ENCODE data around the gene PRKCB. TPM values are rescaled to one million over a fixed set of nuclear protein-coding genes. Genes with fewer than 3 reads are reported as not detected.

The PRKCB gene
- polyA plus RNA-seq, 1 experiment, result not detected

DNA sequence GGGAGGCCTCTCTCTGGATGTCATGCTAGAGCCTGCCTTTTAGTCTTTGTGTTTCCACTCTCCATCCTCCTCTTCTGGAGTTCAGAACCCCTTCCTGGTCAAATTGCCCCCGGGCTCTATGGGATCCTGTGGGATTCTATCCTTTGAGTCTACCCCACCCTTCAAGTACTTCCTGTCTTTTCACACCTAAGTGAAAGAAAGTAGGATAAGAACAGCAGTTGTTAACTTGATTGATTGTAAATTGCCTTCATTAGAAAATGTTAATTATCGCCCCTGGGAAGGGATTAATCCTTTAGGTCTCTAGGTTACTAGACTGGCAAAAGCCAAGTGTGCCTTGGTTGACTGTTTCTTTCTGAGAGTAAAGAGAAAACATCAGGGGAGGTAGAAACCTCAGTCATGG, 30.1 kb downstream of the PRKCB start:
- POLR2A ChIA-PET, result no interaction called here

DNA sequence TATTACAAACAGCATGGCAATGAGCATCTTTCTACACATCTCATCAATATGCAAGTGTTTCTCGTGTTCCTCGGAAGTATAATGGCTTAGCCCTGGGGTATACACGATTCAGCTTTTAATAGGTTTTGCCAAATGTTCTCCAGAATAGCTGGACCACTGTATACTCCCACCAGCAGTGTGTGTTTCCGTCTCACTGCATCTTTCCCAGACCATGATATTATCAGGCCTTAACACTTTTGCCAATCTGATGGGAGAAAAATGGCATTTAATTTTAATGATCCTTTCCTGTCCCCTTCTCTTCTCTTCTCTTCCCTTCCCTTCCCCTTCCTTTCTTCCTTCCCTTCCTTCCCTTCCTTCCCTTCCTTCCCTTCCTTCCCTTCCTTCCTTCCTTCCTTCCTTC, 30.8 kb downstream of the PRKCB start:
- TF ChIP-seq, protein P1, sequence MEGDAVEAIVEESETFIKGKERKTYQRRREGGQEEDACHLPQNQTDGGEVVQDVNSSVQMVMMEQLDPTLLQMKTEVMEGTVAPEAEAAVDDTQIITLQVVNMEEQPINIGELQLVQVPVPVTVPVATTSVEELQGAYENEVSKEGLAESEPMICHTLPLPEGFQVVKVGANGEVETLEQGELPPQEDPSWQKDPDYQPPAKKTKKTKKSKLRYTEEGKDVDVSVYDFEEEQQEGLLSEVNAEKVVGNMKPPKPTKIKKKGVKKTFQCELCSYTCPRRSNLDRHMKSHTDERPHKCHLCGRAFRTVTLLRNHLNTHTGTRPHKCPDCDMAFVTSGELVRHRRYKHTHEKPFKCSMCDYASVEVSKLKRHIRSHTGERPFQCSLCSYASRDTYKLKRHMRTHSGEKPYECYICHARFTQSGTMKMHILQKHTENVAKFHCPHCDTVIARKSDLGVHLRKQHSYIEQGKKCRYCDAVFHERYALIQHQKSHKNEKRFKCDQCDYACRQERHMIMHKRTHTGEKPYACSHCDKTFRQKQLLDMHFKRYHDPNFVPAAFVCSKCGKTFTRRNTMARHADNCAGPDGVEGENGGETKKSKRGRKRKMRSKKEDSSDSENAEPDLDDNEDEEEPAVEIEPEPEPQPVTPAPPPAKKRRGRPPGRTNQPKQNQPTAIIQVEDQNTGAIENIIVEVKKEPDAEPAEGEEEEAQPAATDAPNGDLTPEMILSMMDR (IDR thresholded peaks at IDR 0.05; ENCODE audit: insufficient read depth, low read depth, low read length), result no peak
- no peak for DNase-seq (ENCODE audit: low read depth)

More for the DNA sequence above, 30.1 kb downstream of the PRKCB start:
- DNase-seq (ENCODE audit: low read depth), result no peak
- Histone ChIP-seq H3K36me3 (ENCODE audit: control insufficient read depth, insufficient read depth, low read length) (no peaks in the 10 kb centered on the region), H3K4me3 (ENCODE audit: low read depth, low read length) (no peak overlapping the region), H3K27me3 (ENCODE audit: control insufficient read depth, insufficient read depth, low read length) (no peaks in the 10 kb centered on the region)
- TF ChIP-seq, protein P1 (IDR thresholded peaks at IDR 0.05; ENCODE audit: insufficient read depth, low read depth, low read length), result no peak
- CTCF ChIA-PET, result no interaction called here

DNA sequence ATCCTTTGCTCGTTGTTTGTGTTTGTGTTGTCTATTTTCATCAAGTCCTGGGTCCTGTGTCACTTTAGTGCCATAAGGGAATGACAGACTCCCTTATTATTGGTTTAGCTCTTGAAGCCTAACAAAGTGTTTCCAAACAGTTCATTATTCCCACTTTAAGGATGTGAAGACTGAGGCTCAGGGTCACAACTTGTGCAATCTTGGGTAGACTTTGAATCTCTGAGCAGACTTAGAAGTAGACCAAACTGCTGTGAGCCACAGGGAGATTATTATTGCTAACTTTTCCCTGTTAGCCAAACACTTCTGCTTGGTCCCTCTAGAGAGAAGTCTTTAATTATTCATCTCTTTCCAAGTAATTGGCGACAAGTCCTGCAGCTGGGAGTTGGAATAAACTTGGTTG, 31.8 kb downstream of the PRKCB start:
- DNase-seq (ENCODE audit: low read depth), result no peak
- no peaks in the 10 kb centered on the region for H3K27me3 ChIP-seq (ENCODE audit: control insufficient read depth, insufficient read depth, low read length)
- H3K36me3 ChIP-seq (ENCODE audit: control insufficient read depth, insufficient read depth, low read length), result no peaks in the 10 kb centered on the region
- no peak overlapping the region for H3K4me3 ChIP-seq (ENCODE audit: low read depth, low read length)
- ChIA-PET CTCF (no interaction called here), POLR2A (no interaction called here)
- TF ChIP-seq, protein P1 (IDR thresholded peaks at IDR 0.05; ENCODE audit: insufficient read depth, low read depth, low read length), result no peak

More for the DNA sequence above, 30.8 kb downstream of the PRKCB start:
- POLR2A ChIA-PET, result no interaction called here
- Histone ChIP-seq H3K36me3 (ENCODE audit: control insufficient read depth, insufficient read depth, low read length) (no peaks in the 10 kb centered on the region), H3K4me3 (ENCODE audit: low read depth, low read length) (no peak overlapping the region), H3K27me3 (ENCODE audit: control insufficient read depth, insufficient read depth, low read length) (no peaks in the 10 kb centered on the region)
- CTCF ChIA-PET, result no interaction called here

DNA sequence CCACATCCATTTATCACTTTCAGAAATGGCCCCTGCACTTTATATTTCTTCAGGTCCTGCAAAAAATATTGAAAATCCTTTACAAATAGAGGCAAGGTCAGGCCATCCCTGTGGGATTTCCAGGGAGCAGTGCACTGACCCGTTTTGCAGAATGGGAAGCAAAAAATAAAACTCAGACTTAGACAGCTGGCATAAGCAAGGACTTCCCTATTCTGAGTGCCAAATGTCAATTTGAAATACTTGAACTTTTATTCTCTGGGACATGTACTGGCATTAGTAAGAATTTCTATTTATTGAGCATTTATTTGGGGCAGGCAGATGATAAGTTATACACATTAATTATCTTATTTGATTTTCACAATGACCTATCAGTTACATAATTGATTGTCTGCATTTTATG, 32.4 kb downstream of the PRKCB start:
- no peak for DNase-seq (ENCODE audit: low read depth)
- H3K4me3 ChIP-seq (ENCODE audit: low read depth, low read length), result no peak overlapping the region
- H3K36me3 ChIP-seq (ENCODE audit: control insufficient read depth, insufficient read depth, low read length), result no peaks in the 10 kb centered on the region
- no peaks in the 10 kb centered on the region for H3K27me3 ChIP-seq (ENCODE audit: control insufficient read depth, insufficient read depth, low read length)
- CTCF ChIA-PET, result no interaction called here
- POLR2A ChIA-PET, result no interaction called here
- TF ChIP-seq, protein P1 (IDR thresholded peaks at IDR 0.05; ENCODE audit: insufficient read depth, low read depth, low read length), result no peak

DNA sequence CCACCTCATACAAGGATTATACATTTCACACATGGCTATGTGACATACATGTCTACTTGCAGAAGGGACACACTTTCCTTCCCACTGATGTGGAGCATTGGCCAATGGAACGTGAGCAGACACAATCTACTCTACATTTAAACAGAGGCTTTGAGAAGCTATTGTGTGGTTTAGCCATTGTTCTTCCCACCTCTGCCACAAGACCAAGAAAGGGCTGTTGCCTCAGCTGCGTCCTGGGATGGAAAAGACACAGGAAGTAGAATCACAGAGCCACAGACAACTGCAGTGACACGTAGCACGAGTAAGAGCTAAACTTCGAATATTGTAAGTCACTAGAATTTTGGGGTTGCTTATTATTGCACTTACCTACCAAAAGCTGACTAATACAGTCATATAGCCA, 33.3 kb downstream of the PRKCB start:
- TF ChIP-seq, protein P1 (IDR thresholded peaks at IDR 0.05; ENCODE audit: insufficient read depth, low read depth, low read length), result no peak
- POLR2A ChIA-PET, result no interaction called here
- CTCF ChIA-PET, result interaction anchor here (1.1 kb wide), 1 partner anchor 168 kb away, joined by 3 read pairs; no protein-coding TSS in a partner anchor
- H3K4me3 ChIP-seq (ENCODE audit: low read depth, low read length), result no peak overlapping the region
- no peaks in the 10 kb centered on the region for H3K27me3 ChIP-seq (ENCODE audit: control insufficient read depth, insufficient read depth, low read length)
- DNase-seq (ENCODE audit: low read depth), result no peak
- H3K36me3 ChIP-seq (ENCODE audit: control insufficient read depth, insufficient read depth, low read length), result no peaks in the 10 kb centered on the region

Data from BJ (cell line).